GM23338 (cell line): Measurements from ENCODE around the gene JAGN1. TPM values are rescaled to one million over a fixed set of nuclear protein-coding genes. Genes with fewer than 3 reads are reported as not detected.
A peak's percentile ranks its signal among the peaks of the same experiment; 100 is the strongest.

Source experiments
- ATAC-seq: fragments of 200-7000 bp; cut with Tn5 transposase; 3 replicates; pipeline ENCODE4 v1.9.1; 2020
- DNase-seq: peaks from one replicate; pipeline ENCODE4 v3.0.0-alpha.2; 2015; ENCODE audit warnings: low spot score
- H2AFZ ChIP-seq: fragments of 200-600 bp; sonication (generic); 2 replicates; pipeline ENCODE4 v1.8.0; 2016; ENCODE audit warnings: antibody characterized with exemption, mild to moderate bottlenecking, moderate library complexity
- H3F3A ChIP-seq: fragments of 200-600 bp; sonication (generic); replicated peaks from 2 replicates; pipeline ENCODE4 v1.8.0; 2017; ENCODE audit warnings: antibody characterized with exemption, mixed run types, low read depth
- H3K27ac ChIP-seq: fragments of 200-600 bp; sonication (generic); 2 replicates; pipeline ENCODE4 v1.6.1; 2016; ENCODE audit warnings: low read depth
- H3K27me3 ChIP-seq: fragments of 200-600 bp; sonication (generic); 2 replicates; pipeline ENCODE4 v1.8.0; 2016; ENCODE audit warnings: mild to moderate bottlenecking, mixed run types, moderate library complexity; ENCODE audit not compliant: insufficient read depth
- H3K36me3 ChIP-seq: fragments of 200-600 bp; sonication (generic); 2 replicates; pipeline ENCODE4 v1.8.0; 2016; ENCODE audit warnings: mild to moderate bottlenecking; ENCODE audit not compliant: insufficient read depth
- H3K4me1 ChIP-seq: fragments of 200-600 bp; sonication (generic); 2 replicates; pipeline ENCODE4 v1.8.0; 2016; ENCODE audit warnings: mild to moderate bottlenecking, moderate library complexity; ENCODE audit not compliant: insufficient read depth
- H3K4me2 ChIP-seq: fragments of 200-600 bp; sonication (generic); 2 replicates; pipeline ENCODE4 v1.7.1; 2017; ENCODE audit warnings: mixed run types
- H3K4me3 ChIP-seq: fragments of 200-600 bp; sonication (generic); 2 replicates; pipeline ENCODE4 v1.6.1; 2016; ENCODE audit warnings: mixed run types
- H3K79me2 ChIP-seq: fragments of 200-600 bp; sonication (generic); replicated peaks from 2 replicates; pipeline ENCODE4 v1.8.0; 2017; ENCODE audit warnings: mild to moderate bottlenecking; ENCODE audit not compliant: insufficient read depth
- H3K9me2 ChIP-seq: fragments of 200-600 bp; sonication (generic); 2 replicates; pipeline ENCODE4 v1.8.0; 2017; ENCODE audit not compliant: insufficient read depth
- H4K20me1 ChIP-seq: fragments of 200-600 bp; sonication (generic); replicated peaks from 2 replicates; pipeline ENCODE4 v1.8.0; 2017; ENCODE audit warnings: mild to moderate bottlenecking; ENCODE audit not compliant: insufficient read depth
- H3K27ac Mint-ChIP-seq: 2 replicates; pipeline ENCODE4 v1.8.0; 2020; ENCODE audit warnings: inconsistent platforms, mild to moderate bottlenecking, moderate library complexity, mixed read lengths
- H3K27me3 Mint-ChIP-seq: 3 replicates; pipeline ENCODE4 v1.8.0; 2022; ENCODE audit warnings: low read depth, mild to moderate bottlenecking, moderate library complexity, mixed read lengths, inconsistent platforms; ENCODE audit not compliant: insufficient read depth, poor library complexity
- H3K36me3 Mint-ChIP-seq: 3 replicates; pipeline ENCODE4 v1.8.0; 2021; ENCODE audit warnings: low read depth, mild to moderate bottlenecking, inconsistent platforms, moderate library complexity, mixed read lengths
- H3K4me1 Mint-ChIP-seq: 3 replicates; pipeline ENCODE4 v1.8.0; 2020; ENCODE audit warnings: mild to moderate bottlenecking, inconsistent platforms, mixed read lengths
- H3K4me3 Mint-ChIP-seq: 3 replicates; pipeline ENCODE4 v1.8.0; 2021; ENCODE audit warnings: moderate library complexity, mild to moderate bottlenecking, inconsistent platforms, mixed read lengths
- H3K9me3 Mint-ChIP-seq: 3 replicates; pipeline ENCODE4 v1.8.0; 2020; ENCODE audit warnings: moderate library complexity, mild to moderate bottlenecking, inconsistent platforms, mixed read lengths
- CREB1 ChIP-seq: fragments of 250-450 bp; sonication (Bioruptor Pico); IDR thresholded peaks from 2 replicates; pipeline ENCODE4 v1.5.0; 2020; ENCODE audit warnings: low read depth, mild to moderate bottlenecking, moderate library complexity
- EZH2 ChIP-seq: fragments of 200-600 bp; sonication (generic); IDR thresholded peaks from one replicate; pipeline ENCODE4 v1.8.0; 2017; ENCODE audit warnings: antibody characterized with exemption, mild to moderate bottlenecking, low read depth; ENCODE audit not compliant: unreplicated experiment
- JUNB ChIP-seq: IDR thresholded peaks from one replicate; pipeline ENCODE4 v1.6.1; 2016; ENCODE audit warnings: antibody characterized with exemption; ENCODE audit not compliant: unreplicated experiment
- NANOG ChIP-seq: IDR thresholded peaks from 2 replicates; pipeline ENCODE4 v1.6.1; 2016; ENCODE audit warnings: antibody characterized with exemption, borderline replicate concordance
- POLR2AphosphoS5 ChIP-seq: IDR thresholded peaks from 2 replicates; pipeline ENCODE4 v1.6.1; 2016; ENCODE audit warnings: antibody characterized with exemption, low read depth
- STAT1 ChIP-seq: IDR thresholded peaks from one replicate; pipeline ENCODE4 v1.6.1; 2016; ENCODE audit warnings: antibody characterized with exemption; ENCODE audit not compliant: unreplicated experiment
- ZNF114 ChIP-seq: fragments of 250-450 bp; sonication (Bioruptor Pico); IDR thresholded peaks from 2 replicates; pipeline ENCODE4 v1.5.0; 2020; ENCODE audit warnings: mild to moderate bottlenecking, moderate library complexity
- ZNF331 ChIP-seq: fragments of 250-450 bp; sonication (Bioruptor Pico); IDR thresholded peaks from 2 replicates; pipeline ENCODE4 v1.5.0; 2020; ENCODE audit warnings: low read depth, mild to moderate bottlenecking, moderate library complexity
- polyA plus RNA-seq: library from polyadenylated mRNA; unstranded; fragments of >200 nt; fragmentation: Nextera tagmentation; extraction: Ambion mirVana; gene quantifications from 2 replicates; pipeline ENCODE4 v1.2.1, GENCODE V29; 2016
- total RNA-seq: library from RNA; depleted of rRNA; stranded (reverse); fragments of >200 nt; shearing (Covaris generic); gene quantifications from 2 replicates; pipeline ENCODE4 v1.2.3, GENCODE V29; 2014
- TF ChIP-seq, protein P1 (sequence below), 2 experiments: fragments of 200-600 bp in 1 of 2; sonication (generic) in 1 of 2; conservative IDR thresholded peaks; 2 replicates each; pipeline versions ENCODE4 v1.5.1 to v1.6.1; 2016 to 2017; ENCODE audit warnings: antibody characterized with exemption in 2 of 2, low read depth in 2 of 2, mild to moderate bottlenecking in 2 of 2, moderate library complexity in 1 of 2
- TF ChIP-seq, protein P2 (sequence below): IDR thresholded peaks from one replicate; pipeline ENCODE4 v1.6.1; 2018; ENCODE audit warnings: antibody characterized with exemption; ENCODE audit not compliant: unreplicated experiment

The JAGN1 gene
- total and polyA plus RNA-seq, 2 experiments from 2014 or later = 22.5 to 32.0 TPM

DNA sequence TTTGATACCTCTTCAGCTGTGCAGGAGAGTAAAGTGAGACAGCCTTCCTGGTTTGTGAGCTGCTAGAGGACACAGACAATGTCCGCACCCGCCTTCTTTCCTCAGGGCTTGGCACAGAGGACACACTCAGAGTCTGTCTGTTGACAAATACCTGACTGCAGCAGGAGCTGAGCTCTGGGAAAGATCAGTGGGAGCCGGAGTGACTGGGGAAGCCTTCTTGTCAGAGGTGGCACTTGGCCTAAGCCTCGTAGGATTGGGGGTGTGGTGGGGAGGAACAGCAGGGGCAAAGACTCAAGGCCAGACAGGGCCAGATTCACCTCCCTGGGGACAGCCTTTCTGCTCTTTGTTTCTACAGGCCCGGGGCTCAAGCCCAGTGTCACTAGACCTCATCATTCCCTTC lies 23.2 kb downstream of the JAGN1 start (continued):
- TF ChIP-seq EZH2 (no peak), ZNF114 (CRISPR knock-in tag) (no peak), STAT1 (no peak)
- TF ChIP-seq, protein P1, sequence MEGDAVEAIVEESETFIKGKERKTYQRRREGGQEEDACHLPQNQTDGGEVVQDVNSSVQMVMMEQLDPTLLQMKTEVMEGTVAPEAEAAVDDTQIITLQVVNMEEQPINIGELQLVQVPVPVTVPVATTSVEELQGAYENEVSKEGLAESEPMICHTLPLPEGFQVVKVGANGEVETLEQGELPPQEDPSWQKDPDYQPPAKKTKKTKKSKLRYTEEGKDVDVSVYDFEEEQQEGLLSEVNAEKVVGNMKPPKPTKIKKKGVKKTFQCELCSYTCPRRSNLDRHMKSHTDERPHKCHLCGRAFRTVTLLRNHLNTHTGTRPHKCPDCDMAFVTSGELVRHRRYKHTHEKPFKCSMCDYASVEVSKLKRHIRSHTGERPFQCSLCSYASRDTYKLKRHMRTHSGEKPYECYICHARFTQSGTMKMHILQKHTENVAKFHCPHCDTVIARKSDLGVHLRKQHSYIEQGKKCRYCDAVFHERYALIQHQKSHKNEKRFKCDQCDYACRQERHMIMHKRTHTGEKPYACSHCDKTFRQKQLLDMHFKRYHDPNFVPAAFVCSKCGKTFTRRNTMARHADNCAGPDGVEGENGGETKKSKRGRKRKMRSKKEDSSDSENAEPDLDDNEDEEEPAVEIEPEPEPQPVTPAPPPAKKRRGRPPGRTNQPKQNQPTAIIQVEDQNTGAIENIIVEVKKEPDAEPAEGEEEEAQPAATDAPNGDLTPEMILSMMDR (conservative IDR thresholded peaks at IDR 0.05; ENCODE audit: low read depth in 2 of 2) = no peak
- TF ChIP-seq, protein P2, sequence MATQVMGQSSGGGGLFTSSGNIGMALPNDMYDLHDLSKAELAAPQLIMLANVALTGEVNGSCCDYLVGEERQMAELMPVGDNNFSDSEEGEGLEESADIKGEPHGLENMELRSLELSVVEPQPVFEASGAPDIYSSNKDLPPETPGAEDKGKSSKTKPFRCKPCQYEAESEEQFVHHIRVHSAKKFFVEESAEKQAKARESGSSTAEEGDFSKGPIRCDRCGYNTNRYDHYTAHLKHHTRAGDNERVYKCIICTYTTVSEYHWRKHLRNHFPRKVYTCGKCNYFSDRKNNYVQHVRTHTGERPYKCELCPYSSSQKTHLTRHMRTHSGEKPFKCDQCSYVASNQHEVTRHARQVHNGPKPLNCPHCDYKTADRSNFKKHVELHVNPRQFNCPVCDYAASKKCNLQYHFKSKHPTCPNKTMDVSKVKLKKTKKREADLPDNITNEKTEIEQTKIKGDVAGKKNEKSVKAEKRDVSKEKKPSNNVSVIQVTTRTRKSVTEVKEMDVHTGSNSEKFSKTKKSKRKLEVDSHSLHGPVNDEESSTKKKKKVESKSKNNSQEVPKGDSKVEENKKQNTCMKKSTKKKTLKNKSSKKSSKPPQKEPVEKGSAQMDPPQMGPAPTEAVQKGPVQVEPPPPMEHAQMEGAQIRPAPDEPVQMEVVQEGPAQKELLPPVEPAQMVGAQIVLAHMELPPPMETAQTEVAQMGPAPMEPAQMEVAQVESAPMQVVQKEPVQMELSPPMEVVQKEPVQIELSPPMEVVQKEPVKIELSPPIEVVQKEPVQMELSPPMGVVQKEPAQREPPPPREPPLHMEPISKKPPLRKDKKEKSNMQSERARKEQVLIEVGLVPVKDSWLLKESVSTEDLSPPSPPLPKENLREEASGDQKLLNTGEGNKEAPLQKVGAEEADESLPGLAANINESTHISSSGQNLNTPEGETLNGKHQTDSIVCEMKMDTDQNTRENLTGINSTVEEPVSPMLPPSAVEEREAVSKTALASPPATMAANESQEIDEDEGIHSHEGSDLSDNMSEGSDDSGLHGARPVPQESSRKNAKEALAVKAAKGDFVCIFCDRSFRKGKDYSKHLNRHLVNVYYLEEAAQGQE = no peak

DNA sequence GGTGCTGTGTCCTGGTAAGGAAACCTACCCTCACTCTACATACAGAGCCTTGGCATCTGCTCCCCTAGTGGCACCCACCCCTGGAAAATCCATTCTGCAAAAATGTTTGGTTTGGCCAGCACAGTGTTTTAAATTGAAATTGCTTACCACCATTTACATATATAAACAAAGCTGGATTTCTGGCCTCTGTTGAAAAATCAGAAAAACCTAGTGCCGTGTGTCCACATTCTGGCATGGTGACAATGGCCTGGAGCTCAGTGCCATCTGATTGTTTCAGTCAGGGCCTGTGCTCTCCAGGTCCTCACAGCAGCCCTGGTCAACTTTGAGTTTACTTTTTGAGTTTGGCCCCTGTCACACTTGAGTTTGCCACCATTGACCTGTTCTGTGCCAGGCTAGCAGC lies 23.6 kb downstream of the JAGN1 start:
- Mint-ChIP-seq H3K4me1 (peaks cover 16% of the 10 kb centered on the region), H3K4me3 (no peak overlapping the region), H3K27me3 (peaks cover 8% of the 10 kb centered on the region), H3K27ac (no peak overlapping the region), H3K9me3 (peaks cover 19% of the 10 kb centered on the region), H3K36me3 (peaks cover 17% of the 10 kb centered on the region)
- H3K36me3 ChIP-seq = no peaks in the 10 kb centered on the region
- H3K4me1 ChIP-seq = peaks cover 17% of the 10 kb centered on the region
- H3K9me2 ChIP-seq = 0 out of 2 replicates have a peak, but pooled peaks cover 4% of the 10 kb centered on the region
- no peaks in the 10 kb centered on the region for H4K20me1 ChIP-seq
- no peaks in the 10 kb centered on the region for H3K79me2 ChIP-seq
- no peak for DNase-seq
- no peak overlapping the region for H3K27ac ChIP-seq
- no peak overlapping the region for H3K4me2 ChIP-seq
- no peak overlapping the region for H3K4me3 ChIP-seq
- 0 out of 2 replicates have a peak, but pooled peaks cover 5% of the 10 kb centered on the region for H3F3A ChIP-seq
- ATAC-seq = no peak
- peaks cover 12% of the 10 kb centered on the region; the same call in 1 of the 2 replicates for H3K27me3 ChIP-seq
- H2AFZ ChIP-seq = 0 out of 2 replicates have a peak overlapping the region, but pooled peaks have one; percentile 18
- TF ChIP-seq ZNF114 (CRISPR knock-in tag) = no peak
- no peak for TF ChIP-seq JUNB
- no peak for TF ChIP-seq CREB1 (CRISPR knock-in tag)
- TF ChIP-seq, protein P2 = no peak
- no peak for TF ChIP-seq EZH2
- TF ChIP-seq ZNF331 (CRISPR knock-in tag) = no peak
- TF ChIP-seq POLR2AphosphoS5 = no peak
- TF ChIP-seq NANOG = no peak
